Endothelial cell of umbilical vein (primary cell): Measurements from ENCODE around the gene RIMBP2. TPM values are rescaled to one million over a fixed set of nuclear protein-coding genes. Genes with fewer than 3 reads are reported as not detected.

ENCODE experiments used
- BruUV-seq: library from RNA; stranded (reverse); fragments of 400-500 nt; replicated peaks from 2 replicates; lab custom pipeline; 2021; lab: Mats Ljungman, UMichigan
- CTCF ChIA-PET: fragments of 300-600, 350-600 bp; sonication (Branson Sonifier 250); formaldehyde crosslinking; loops from one replicate; lab custom pipeline; 2021; ENCODE audit warnings: antibody characterized with exemption, inconsistent platforms; lab: Charles Lee
- POLR2A ChIA-PET: fragments of 300-600, 350-600 bp; sonication (Branson Sonifier 250); formaldehyde crosslinking; loops from one replicate; lab custom pipeline; 2021; ENCODE audit warnings: antibody characterized with exemption, inconsistent platforms; lab: Charles Lee
- DNase-seq: peaks from one replicate; pipeline ENCODE4 v3.0.0-alpha.2; 2011; ENCODE audit warnings: low read depth, low spot score
- FAIRE-seq: peaks from 2 replicates; lab custom pipeline; 2011; peaks lifted over from hg19 to GRCh38; lab: Jason Lieb, UNC
- H2AFZ ChIP-seq: 2 replicates; pipeline ENCODE4 v1.6.0; 2012; ENCODE audit warnings: low read depth, low read length, control low read depth, inconsistent platforms
- H3K27ac ChIP-seq: 2 replicates; pipeline ENCODE4 v1.5.1; 2011; ENCODE audit warnings: low read depth, mild to moderate bottlenecking, control low read depth, low read length, moderate library complexity; ENCODE audit not compliant: insufficient read depth
- H3K27me3 ChIP-seq, 2 experiments: 2 replicates each; pipeline versions ENCODE4 v1.6.0 to v1.6.1; 2011; ENCODE audit warnings: low read length in 2 of 2, mixed read lengths in 1 of 2; ENCODE audit not compliant: control insufficient read depth in 2 of 2, insufficient read depth in 2 of 2
- H3K36me3 ChIP-seq, 2 experiments: 2 replicates in 1 of 2; 3 replicates in 1 of 2; pipeline ENCODE4 v1.5.1; 2011; ENCODE audit warnings: low read length in 2 of 2, mild to moderate bottlenecking in 1 of 2, moderate library complexity in 1 of 2; ENCODE audit not compliant: control insufficient read depth in 2 of 2, insufficient read depth in 2 of 2; ENCODE audit errors: extremely low read depth in 1 of 2
- H3K4me1 ChIP-seq: 3 replicates; pipeline ENCODE4 v1.5.1; 2011; ENCODE audit warnings: mild to moderate bottlenecking, low read length; ENCODE audit not compliant: control insufficient read depth, insufficient read depth; ENCODE audit errors: extremely low read depth
- H3K4me2 ChIP-seq: 2 replicates; pipeline ENCODE4 v1.6.1; 2011; ENCODE audit warnings: low read length, control low read depth, mixed read lengths; ENCODE audit not compliant: insufficient read depth
- H3K4me3 ChIP-seq, 3 experiments: fragments of 200-600 bp in 1 of 3; sonication (generic), shearing (Covaris generic) in 1 of 3; replicated peaks in 1 of 3; 2 replicates each; pipeline ENCODE4 v1.5.1; 2011 to 2016; ENCODE audit warnings: control low read depth in 3 of 3, low read length in 3 of 3, mild to moderate bottlenecking in 2 of 3, inconsistent platforms in 1 of 3, low read depth in 1 of 3, moderate library complexity in 1 of 3; ENCODE audit not compliant: insufficient read depth in 1 of 3
- H3K79me2 ChIP-seq: 2 replicates; pipeline ENCODE4 v1.6.0; 2012; ENCODE audit warnings: low read length, inconsistent platforms; ENCODE audit not compliant: control insufficient read depth, insufficient read depth
- H3K9ac ChIP-seq: replicated peaks from 2 replicates; pipeline ENCODE3; 2011; ENCODE audit warnings: low read length, control low read depth; ENCODE audit not compliant: insufficient read depth; ENCODE audit errors: extremely low read depth
- H3K9me1 ChIP-seq: replicated peaks from 3 replicates; pipeline ENCODE4 v1.6.0; 2011; ENCODE audit warnings: mild to moderate bottlenecking, low read length; ENCODE audit not compliant: control insufficient read depth, insufficient read depth; ENCODE audit errors: extremely low read depth
- H3K9me3 ChIP-seq: replicated peaks from 2 replicates; pipeline ENCODE4 v1.5.1; 2012; ENCODE audit warnings: low read length, inconsistent platforms; ENCODE audit not compliant: control insufficient read depth, insufficient read depth
- H4K20me1 ChIP-seq: replicated peaks from 2 replicates; pipeline ENCODE3; 2011; ENCODE audit warnings: mild to moderate bottlenecking, low read length; ENCODE audit not compliant: control insufficient read depth, insufficient read depth; ENCODE audit errors: extremely low read depth
- CTCF ChIP-seq, 2 donors: IDR thresholded peaks; 1 replicate in 1 of 2; 2 replicates in 1 of 2; pipeline ENCODE4 v1.5.1; 2011; ENCODE audit warnings: low read length in 2 of 2, mild to moderate bottlenecking in 2 of 2, moderate library complexity in 2 of 2, control low read depth in 1 of 2, inconsistent platforms in 1 of 2, low read depth in 1 of 2; ENCODE audit not compliant: insufficient read depth in 1 of 2; ENCODE audit errors: extremely low read depth in 1 of 2
- EZH2 ChIP-seq: IDR thresholded peaks from 2 replicates; pipeline ENCODE4 v1.6.1; 2012; ENCODE audit warnings: borderline replicate concordance, low read depth, mild to moderate bottlenecking, moderate library complexity, low read length, inconsistent platforms; ENCODE audit not compliant: severe bottlenecking
- FOS ChIP-seq: IDR thresholded peaks from 2 replicates; pipeline ENCODE4 v1.6.1; 2011; ENCODE audit warnings: mild to moderate bottlenecking, low read length, moderate library complexity, borderline replicate concordance; ENCODE audit not compliant: insufficient read depth
- GATA2 ChIP-seq: IDR thresholded peaks from 2 replicates; pipeline ENCODE4 v1.7.0; 2011; ENCODE audit warnings: low read depth, mild to moderate bottlenecking, moderate library complexity, mixed read lengths, low read length; ENCODE audit not compliant: insufficient read length, insufficient read depth
- JUN ChIP-seq: IDR thresholded peaks from 2 replicates; pipeline ENCODE4 v1.6.1; 2011; ENCODE audit warnings: borderline replicate concordance, low read depth; ENCODE audit not compliant: insufficient read length, insufficient read depth
- MYC ChIP-seq: IDR thresholded peaks from one replicate; pipeline ENCODE4 v1.6.1; 2011; ENCODE audit warnings: mild to moderate bottlenecking, low read depth, low read length
- POLR2A ChIP-seq: IDR thresholded peaks from 2 replicates; pipeline ENCODE4 v1.6.1; 2012; ENCODE audit warnings: low read depth, mild to moderate bottlenecking, control low read depth, low read length
- POLR2AphosphoS5 ChIP-seq: IDR thresholded peaks from 2 replicates; pipeline ENCODE4 v1.6.1; 2012; ENCODE audit warnings: low read depth, mild to moderate bottlenecking, control low read depth, low read length, moderate library complexity; ENCODE audit not compliant: insufficient read depth
- dilution Hi-C: fragments of 300-500 bp; cut with MboI; formaldehyde crosslinking; loops from one replicate; pipeline ENCODE4 v1.15.0; 2019; ENCODE audit warnings: low sequenced_read_pairs; ENCODE audit not compliant: extremely low pct_ligation_motif_present
- intact Hi-C: fragments of 100-400 bp; cut with micrococcal nuclease; formaldehyde crosslinking; loops from one replicate; pipeline ENCODE4 v1.10.0; 2022
- polyA plus RNA-seq, 4 experiments: library from polyadenylated mRNA; depleted of rRNA in 3 of 4; stranded (reverse) in 3 of 4; unstranded in 1 of 4; fragments of >200 nt; gene quantifications; 2 replicates each; pipeline versions ENCODE4 v1.2.1 to v1.2.3, GENCODE V29; 2011 to 2012; ENCODE audit warnings: missing spikeins in 1 of 4
- total RNA-seq: library from RNA; stranded (reverse); gene quantifications from 2 replicates; pipeline ENCODE4 v1.2.3, GENCODE V29; 2021
- TF ChIP-seq, protein P1 (sequence below): IDR thresholded peaks from 2 replicates; pipeline ENCODE4 v1.6.1; 2011; ENCODE audit not compliant: insufficient read depth, insufficient read length

The RIMBP2 gene
- total and polyA plus RNA-seq, 2 donors (not counting 3 experiments of a cell fraction or from before 2014, with no cell fraction given) = 0.04 TPM; not detected in 1

DNA sequence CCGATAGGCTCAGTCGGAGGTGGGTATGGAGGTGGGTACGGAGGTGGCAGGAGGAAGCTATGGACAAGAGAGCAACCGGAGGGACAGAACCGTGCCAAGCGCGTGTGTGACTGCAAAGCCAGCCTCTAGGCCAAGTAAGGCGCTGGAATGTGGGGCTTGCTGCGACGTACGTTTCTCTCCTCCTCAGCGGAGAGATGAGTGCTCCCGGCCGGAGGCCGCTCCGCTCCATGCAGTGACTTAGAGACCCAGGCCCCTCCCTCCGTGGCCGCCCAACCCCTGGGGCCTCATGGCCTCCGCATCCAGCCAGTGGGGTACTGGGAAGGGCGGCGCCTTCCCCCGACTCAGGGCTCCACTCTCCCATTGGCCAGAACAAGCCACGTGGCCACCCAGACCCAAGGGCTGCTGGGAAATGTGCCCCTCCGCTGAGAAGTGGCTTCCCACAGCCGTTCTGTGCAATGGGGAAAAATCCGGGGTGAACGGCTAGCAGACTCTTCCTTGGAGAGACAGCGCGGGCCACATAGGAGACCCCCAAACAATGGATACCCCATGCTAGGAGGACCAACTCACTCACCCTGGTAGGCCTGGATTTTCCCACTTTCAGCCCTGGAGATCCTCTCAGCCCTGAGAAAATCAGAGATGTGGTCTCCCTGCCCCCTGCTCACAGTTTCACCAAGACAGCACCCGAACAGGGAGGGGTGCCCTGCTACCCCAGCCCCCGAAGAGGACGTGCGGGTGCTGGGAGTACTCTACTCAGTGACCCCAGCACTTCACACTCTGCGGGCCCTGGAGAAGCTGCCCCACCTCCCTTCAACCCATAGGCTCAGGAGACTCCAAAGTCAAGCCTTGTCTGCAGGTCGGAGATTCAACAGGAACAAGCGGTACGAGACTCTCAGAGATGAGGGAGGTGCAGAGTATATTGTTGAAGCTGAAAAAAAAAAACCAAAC, 66.7 kb downstream of the RIMBP2 start:
- H3K4me2 ChIP-seq = no peak overlapping the region
- intact Hi-C loops = no loop called here
- ChIA-PET POLR2A (no interaction called here), CTCF (no interaction called here)
- H3K27ac ChIP-seq = no peak overlapping the region
- no peaks in the 10 kb centered on the region for H3K9me1 ChIP-seq
- no peak for FAIRE-seq
- no peaks in the 10 kb centered on the region for H3K27me3 ChIP-seq
- no peak for DNase-seq
- TF ChIP-seq POLR2AphosphoS5 (no peak), GATA2 (no peak), POLR2A (no peak), MYC (no peak), EZH2 (no peak), FOS (no peak), CTCF (IDR thresholded peaks at IDR 0.05; ENCODE audit: extremely low read depth in 1 of 2, insufficient read depth in 1 of 2, low read depth in 1 of 2, low read length in 2 of 2) (no peak), JUN (no peak)
- TF ChIP-seq, protein P1, sequence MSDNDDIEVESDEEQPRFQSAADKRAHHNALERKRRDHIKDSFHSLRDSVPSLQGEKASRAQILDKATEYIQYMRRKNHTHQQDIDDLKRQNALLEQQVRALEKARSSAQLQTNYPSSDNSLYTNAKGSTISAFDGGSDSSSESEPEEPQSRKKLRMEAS = no peak
- dilution Hi-C loops = no loop called here
- no peak overlapping the region for H2AFZ ChIP-seq
- no peaks in the 10 kb centered on the region for H4K20me1 ChIP-seq
- no peak overlapping the region for H3K4me3 ChIP-seq
- H3K4me1 ChIP-seq = no peaks in the 10 kb centered on the region
- peaks cover 3% of the 10 kb centered on the region for H3K9me3 ChIP-seq
- H3K9ac ChIP-seq = no peak overlapping the region
- BruUV-seq = no TSS peak
- no peaks in the 10 kb centered on the region for H3K36me3 ChIP-seq
- H3K79me2 ChIP-seq = no peaks in the 10 kb centered on the region
